IgD-negative memory B cell (primary cell): Measurements from ENCODE around the gene HES4. TPM values are rescaled to one million over a fixed set of nuclear protein-coding genes. Genes with fewer than 3 reads are reported as not detected.

Experiments used
- H3K27ac Mint-ChIP-seq, 3 donors: one replicate each; pipeline ENCODE4 v1.8.0; 2020 to 2022; ENCODE audit warnings: mild to moderate bottlenecking in 3 of 3, mixed read lengths in 3 of 3, moderate library complexity in 1 of 3
- H3K27me3 Mint-ChIP-seq: one replicate; pipeline ENCODE4 v1.8.0; 2021; ENCODE audit warnings: mixed read lengths
- H3K36me3 Mint-ChIP-seq: one replicate; pipeline ENCODE4 v1.8.0; 2020; ENCODE audit warnings: mild to moderate bottlenecking, mixed read lengths
- H3K4me1 Mint-ChIP-seq, 3 donors: one replicate each; pipeline ENCODE4 v1.8.0; 2020 to 2022; ENCODE audit warnings: mixed read lengths in 3 of 3, mild to moderate bottlenecking in 1 of 3
- H3K4me3 Mint-ChIP-seq, 4 donors: one replicate each; pipeline ENCODE4 v1.8.0; 2020 to 2022; ENCODE audit warnings: mild to moderate bottlenecking in 4 of 4, mixed read lengths in 4 of 4, moderate library complexity in 3 of 4
- H3K9me3 Mint-ChIP-seq, 3 donors: one replicate each; pipeline ENCODE4 v1.8.0; 2020 to 2021; ENCODE audit warnings: mixed read lengths in 3 of 3, mild to moderate bottlenecking in 1 of 3
- polyA plus RNA-seq: library from polyadenylated mRNA; unstranded; fragments of 300-500 nt; fragmentation: Illumina TruSeq; gene quantifications from one replicate; pipeline ENCODE4 v1.2.3, GENCODE V29; 2021

HES4 gene
- polyA plus RNA-seq, 1 donor from 2014 or later = not detected

- Mint-ChIP-seq H3K36me3 (no peaks in the 10 kb centered on the region), H3K4me1 (peaks cover 0 to 4% (median 1%) of the 10 kb centered on the region in 3 donors), H3K27ac (no peak overlapping the region), H3K27me3 (peaks cover 13% of the 10 kb centered on the region), H3K9me3 (no peaks in the 10 kb centered on the region), H3K4me3 (peak overlapping the region in 3 of 4 donors; percentile 20 to 47 (median 22))
Measured at GRCh38 chr1:975896-976683, 23.8 kb downstream of the HES4 start.

- Mint-ChIP-seq H3K4me1 (peaks cover 0 to 4% (median 1%) of the 10 kb centered on the region in 3 donors), H3K9me3 (no peaks in the 10 kb centered on the region), H3K4me3 (peak overlapping the region in 1 of 4 donors; percentile 20), H3K27me3 (peaks cover 13% of the 10 kb centered on the region), H3K36me3 (no peaks in the 10 kb centered on the region), H3K27ac (no peak overlapping the region)
Measured at GRCh38 chr1:975365-975764, 24.5 kb downstream of the HES4 start.

- peaks cover 0 to 4% (median 1%) of the 10 kb centered on the region in 3 donors for H3K4me1 Mint-ChIP-seq
- H3K9me3 Mint-ChIP-seq = no peaks in the 10 kb centered on the region
- H3K4me3 Mint-ChIP-seq = peak overlapping the region in 1 of 4 donors; percentile 27
- peaks cover 13% of the 10 kb centered on the region for H3K27me3 Mint-ChIP-seq
- H3K27ac Mint-ChIP-seq = no peak overlapping the region
- no peaks in the 10 kb centered on the region for H3K36me3 Mint-ChIP-seq
Measured at GRCh38 chr1:974687-975328, 25.1 kb downstream of the HES4 start.

GRCh38 chr1:974293-974640 is 25.6 kb downstream of the HES4 start:
- Mint-ChIP-seq H3K27me3 (peaks cover 13% of the 10 kb centered on the region), H3K4me3 (peak overlapping the region in 1 of 4 donors; percentile 27), H3K4me1 (peaks cover 0 to 4% (median 1%) of the 10 kb centered on the region in 3 donors), H3K9me3 (no peaks in the 10 kb centered on the region), H3K36me3 (no peaks in the 10 kb centered on the region), H3K27ac (no peak overlapping the region)

GRCh38 chr1:973459-974292 is 26.2 kb downstream of the HES4 start:
- H3K27ac Mint-ChIP-seq = no peak overlapping the region
- H3K4me3 Mint-ChIP-seq = no peak overlapping the region
- peaks cover 13% of the 10 kb centered on the region for H3K27me3 Mint-ChIP-seq
- H3K4me1 Mint-ChIP-seq = peaks cover 0 to 4% (median 1%) of the 10 kb centered on the region in 3 donors
- no peaks in the 10 kb centered on the region for H3K36me3 Mint-ChIP-seq
- no peaks in the 10 kb centered on the region for H3K9me3 Mint-ChIP-seq

GRCh38 chr1:972726-973458 is 27.0 kb downstream of the HES4 start:
- Mint-ChIP-seq H3K4me1 (peaks cover 0 to 4% (median 1%) of the 10 kb centered on the region in 3 donors), H3K27ac (no peak overlapping the region), H3K36me3 (no peaks in the 10 kb centered on the region), H3K9me3 (no peaks in the 10 kb centered on the region), H3K27me3 (peaks cover 15% of the 10 kb centered on the region), H3K4me3 (no peak overlapping the region)

- peaks cover 0 to 4% (median 1%) of the 10 kb centered on the region in 3 donors for H3K4me1 Mint-ChIP-seq
- H3K27me3 Mint-ChIP-seq = peaks cover 15% of the 10 kb centered on the region
- H3K27ac Mint-ChIP-seq = no peak overlapping the region
- no peaks in the 10 kb centered on the region for H3K9me3 Mint-ChIP-seq
- H3K4me3 Mint-ChIP-seq = no peak overlapping the region
- H3K36me3 Mint-ChIP-seq = no peaks in the 10 kb centered on the region
Measured at GRCh38 chr1:971751-972506, 28.0 kb downstream of the HES4 start.

- Mint-ChIP-seq H3K4me3 (no peak overlapping the region), H3K4me1 (peaks cover 0 to 4% (median 1%) of the 10 kb centered on the region in 3 donors), H3K27me3 (peaks cover 15% of the 10 kb centered on the region), H3K36me3 (no peaks in the 10 kb centered on the region), H3K27ac (no peak overlapping the region), H3K9me3 (no peaks in the 10 kb centered on the region)
Measured at GRCh38 chr1:970973-971730, 28.7 kb downstream of the HES4 start.

- H3K9me3 Mint-ChIP-seq = no peaks in the 10 kb centered on the region
- H3K27ac Mint-ChIP-seq = no peak overlapping the region
- H3K36me3 Mint-ChIP-seq = no peaks in the 10 kb centered on the region
- H3K4me1 Mint-ChIP-seq = peaks cover 0 to 1% (median 0%) of the 10 kb centered on the region in 3 donors
- peaks cover 10% of the 10 kb centered on the region for H3K27me3 Mint-ChIP-seq
- no peak overlapping the region for H3K4me3 Mint-ChIP-seq
Measured at GRCh38 chr1:970242-970972, 29.5 kb downstream of the HES4 start.

GRCh38 chr1:969260-969855 is 30.5 kb downstream of the HES4 start:
- Mint-ChIP-seq H3K27ac (no peak overlapping the region), H3K4me1 (no peaks in the 10 kb centered on the region), H3K9me3 (no peaks in the 10 kb centered on the region), H3K27me3 (peaks cover 3% of the 10 kb centered on the region), H3K36me3 (no peaks in the 10 kb centered on the region), H3K4me3 (no peak overlapping the region)

GRCh38 chr1:967466-968343 is 32.2 kb downstream of the HES4 start:
- Mint-ChIP-seq H3K36me3 (no peaks in the 10 kb centered on the region), H3K4me1 (no peaks in the 10 kb centered on the region), H3K4me3 (peak overlapping the region in 2 of 4 donors; percentile 37 to 76), H3K27me3 (peaks cover 3% of the 10 kb centered on the region), H3K27ac (no peak overlapping the region), H3K9me3 (no peaks in the 10 kb centered on the region)
